Caco-2 (cell line): ENCODE results near the gene LBHD2. TPM values are rescaled to one million over a fixed set of nuclear protein-coding genes. Genes with fewer than 3 reads are reported as not detected.

ENCODE experiments used
- BruUV-seq: library from RNA; stranded (reverse); fragments of 400-500 nt; replicated peaks from 2 replicates; lab custom pipeline; 2021; lab: Mats Ljungman, UMichigan
- CTCF ChIA-PET: fragments of 300-600 bp; sonication (Branson Sonifier 250); formaldehyde crosslinking; loops from one replicate; lab custom pipeline; 2022; ENCODE audit warnings: antibody characterized with exemption; lab: Charles Lee
- POLR2A ChIA-PET: fragments of 300-600 bp; sonication (Branson Sonifier 250); formaldehyde crosslinking; loops from one replicate; lab custom pipeline; 2022; ENCODE audit warnings: antibody characterized with exemption; lab: Charles Lee
- DNase-seq, 2 experiments: peaks; one replicate each; pipeline versions ENCODE4 v3.0.0 to v3.0.0-alpha.2; 2020 to 2022
- H3K27me3 ChIP-seq: replicated peaks from 2 replicates; pipeline ENCODE4 v1.6.0; 2011; ENCODE audit warnings: low read length; ENCODE audit not compliant: control insufficient read depth, insufficient read depth
- H3K36me3 ChIP-seq: 2 replicates; pipeline ENCODE4 v1.5.1; 2011; ENCODE audit warnings: low read length; ENCODE audit not compliant: control insufficient read depth, insufficient read depth
- H3K4me1 ChIP-seq: fragments of 250-450 bp; sonication (Bioruptor Pico); 2 replicates; pipeline ENCODE4 v1.5.1; 2020; ENCODE audit warnings: mild to moderate bottlenecking
- H3K4me3 ChIP-seq: 2 replicates; pipeline ENCODE4 v1.5.1; 2011; ENCODE audit warnings: low read depth, mild to moderate bottlenecking, control low read depth, low read length
- H3K9me3 ChIP-seq: fragments of 250-450 bp; sonication (Bioruptor Pico); 2 replicates; pipeline ENCODE4 v1.5.1; 2020; ENCODE audit warnings: mild to moderate bottlenecking, moderate library complexity
- H3K27ac Mint-ChIP-seq: one replicate; pipeline ENCODE4 v1.8.0; 2022; ENCODE audit warnings: mixed read lengths; ENCODE audit not compliant: unreplicated experiment
- H3K27me3 Mint-ChIP-seq: one replicate; pipeline ENCODE4 v1.8.0; 2022; ENCODE audit warnings: mixed read lengths; ENCODE audit not compliant: insufficient read depth, unreplicated experiment
- H3K36me3 Mint-ChIP-seq: one replicate; pipeline ENCODE4 v1.8.0; 2022; ENCODE audit warnings: mild to moderate bottlenecking, mixed read lengths; ENCODE audit not compliant: insufficient read depth, unreplicated experiment
- H3K4me1 Mint-ChIP-seq: one replicate; pipeline ENCODE4 v1.8.0; 2022; ENCODE audit warnings: low read depth, mixed read lengths; ENCODE audit not compliant: unreplicated experiment
- H3K4me3 Mint-ChIP-seq: one replicate; pipeline ENCODE4 v1.8.0; 2022; ENCODE audit warnings: mild to moderate bottlenecking, moderate library complexity, mixed read lengths; ENCODE audit not compliant: unreplicated experiment
- H3K9me3 Mint-ChIP-seq: one replicate; pipeline ENCODE4 v1.8.0; 2022; ENCODE audit warnings: mixed read lengths; ENCODE audit not compliant: unreplicated experiment
- CTCF ChIP-seq, 2 experiments: fragments of 200-600 bp in 1 of 2; IDR thresholded peaks; 1 replicate in 1 of 2; 2 replicates in 1 of 2; pipeline versions ENCODE4 v1.5.1 to v1.8.0; 2011 to 2022; ENCODE audit warnings: antibody characterized with exemption in 1 of 2, control low read depth in 1 of 2, inconsistent platforms in 1 of 2, low read depth in 1 of 2, low read length in 1 of 2, mild to moderate bottlenecking in 1 of 2, moderate library complexity in 1 of 2; ENCODE audit not compliant: insufficient read depth in 1 of 2, severe bottlenecking in 1 of 2, unreplicated experiment in 1 of 2
- intact Hi-C: fragments of 100-400 bp; cut with micrococcal nuclease; formaldehyde crosslinking; loops from one replicate; pipeline ENCODE4 v1.10.0; 2022; ENCODE audit not compliant: unreplicated experiment
- total RNA-seq: library from RNA; stranded (reverse); gene quantifications from 2 replicates; pipeline ENCODE4 v1.2.3, GENCODE V29; 2022

Gene LBHD2
- total RNA-seq, 1 experiment from 2014 or later, result not detected

DNA sequence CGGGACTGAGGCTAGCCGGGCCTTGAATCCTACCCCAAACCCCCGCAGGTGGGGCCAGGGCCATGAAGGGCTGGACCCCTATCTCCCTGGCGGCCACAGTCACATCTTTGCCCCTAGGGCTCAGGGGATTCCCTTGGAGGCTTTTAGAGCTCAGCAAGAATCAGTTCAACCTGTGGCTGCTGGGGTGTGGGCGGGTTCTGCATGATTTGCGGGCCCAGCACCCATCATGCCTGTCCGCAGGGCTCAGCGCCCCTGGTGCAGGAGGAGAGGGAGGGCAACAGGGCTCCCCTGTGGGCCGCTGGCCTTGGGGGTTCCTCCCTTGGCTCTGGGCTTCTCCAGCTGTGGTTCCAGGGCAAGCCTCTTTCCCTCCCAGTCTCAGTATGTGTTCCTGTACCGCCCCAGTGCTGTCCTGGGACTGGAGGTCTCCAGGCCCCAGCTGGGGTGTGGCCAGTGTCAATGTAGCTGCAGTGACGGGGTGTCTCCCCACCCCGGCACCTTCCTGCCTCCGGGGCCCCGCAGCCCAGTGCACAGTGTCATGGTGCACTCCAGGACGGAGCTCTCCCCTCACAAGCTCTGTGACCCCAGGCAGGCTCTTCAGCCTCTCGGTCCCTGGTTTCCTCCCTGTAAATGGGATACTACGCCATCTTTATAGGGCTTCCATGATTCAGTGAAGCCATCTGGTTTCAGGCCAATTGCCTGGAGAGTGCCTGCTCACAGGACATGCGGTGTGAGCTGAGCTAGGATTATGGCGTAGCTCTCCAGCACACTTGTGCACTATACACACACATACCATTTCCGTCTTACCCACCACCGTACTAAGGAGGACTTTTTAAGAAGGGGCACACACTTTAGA, 9.9 kb upstream of the LBHD2 start:
- BruUV-seq, result no TSS peak
- Mint-ChIP-seq H3K9me3 (no peaks in the 10 kb centered on the region), H3K27ac (no peak overlapping the region), H3K27me3 (no peaks in the 10 kb centered on the region), H3K4me3 (no peak overlapping the region), H3K36me3 (no peaks in the 10 kb centered on the region), H3K4me1 (no peaks in the 10 kb centered on the region)
- Histone ChIP-seq H3K4me3 (no peak overlapping the region), H3K27me3 (no peaks in the 10 kb centered on the region), H3K4me1 (no peaks in the 10 kb centered on the region), H3K36me3 (no peaks in the 10 kb centered on the region), H3K9me3 (no peaks in the 10 kb centered on the region)
- POLR2A ChIA-PET, result no interaction called here
- no peak for TF ChIP-seq CTCF (IDR thresholded peaks at IDR 0.05; ENCODE audit: insufficient read depth in 1 of 2, low read depth in 1 of 2, low read length in 1 of 2, severe bottlenecking in 1 of 2, unreplicated experiment in 1 of 2)
- CTCF ChIA-PET, result interaction anchor here (0.5 to 1.1 kb wide), 3 partner anchors 31 to 207 kb away, joined by 3 to 8 read pairs (median 3); no protein-coding TSS in a partner anchor
- no peak for DNase-seq
- intact Hi-C loops, result loop anchor here (2.0 kb wide), 1 partner anchor 113 kb away; no protein-coding TSS in a partner anchor

DNA sequence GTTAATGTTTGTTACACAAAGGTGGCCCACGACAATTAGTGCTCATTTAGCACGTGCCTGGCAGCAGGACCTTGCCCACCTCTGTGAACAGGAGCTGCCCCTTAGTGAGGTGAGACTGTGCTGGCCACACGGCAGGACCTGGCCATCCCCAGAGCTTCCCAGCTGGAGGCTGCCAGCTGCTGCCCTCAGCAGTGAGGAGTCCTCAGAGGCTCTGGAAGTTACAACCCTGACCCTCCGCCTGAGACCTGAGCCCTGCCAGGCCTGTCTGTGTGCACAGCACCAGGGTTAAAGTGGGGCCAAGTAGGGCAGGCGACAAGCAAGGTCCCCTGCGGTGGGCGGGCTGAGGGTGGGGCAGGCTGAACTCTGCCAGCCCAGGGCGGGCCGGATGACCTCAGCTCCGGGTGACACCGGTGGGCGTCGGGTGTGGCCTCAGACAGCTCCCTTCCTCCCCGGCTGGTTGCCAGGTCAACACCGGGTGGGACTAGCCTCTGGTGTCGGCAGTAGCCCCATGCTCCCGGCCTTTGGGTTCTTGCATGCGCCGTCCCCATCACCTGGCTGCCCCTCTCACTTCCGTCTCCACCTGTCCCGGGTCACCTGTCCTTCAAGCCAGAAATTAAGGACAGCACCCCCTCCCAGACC, 9.2 kb upstream of the LBHD2 start:
- TF ChIP-seq CTCF (IDR thresholded peaks at IDR 0.05; ENCODE audit: insufficient read depth in 1 of 2, low read depth in 1 of 2, low read length in 1 of 2, severe bottlenecking in 1 of 2, unreplicated experiment in 1 of 2), result no peak
- DNase-seq, result no peak
- no peaks in the 10 kb centered on the region for H3K4me1 ChIP-seq
- no peak overlapping the region for H3K4me3 ChIP-seq
- ChIA-PET POLR2A (no interaction called here), CTCF (interaction anchor here (0.7 to 1.1 kb wide), 3 partner anchors 18 to 207 kb away, joined by 3 to 7 read pairs (median 6); no protein-coding TSS in a partner anchor)
- no peaks in the 10 kb centered on the region for H3K36me3 ChIP-seq
- intact Hi-C loops, result loop anchor here (2.0 kb wide), 1 partner anchor 112 kb away; no protein-coding TSS in a partner anchor
- no TSS peak for BruUV-seq
- H3K9me3 Mint-ChIP-seq, result no peaks in the 10 kb centered on the region
- H3K27me3 Mint-ChIP-seq, result no peaks in the 10 kb centered on the region
- H3K4me3 Mint-ChIP-seq, result no peak overlapping the region
- H3K36me3 Mint-ChIP-seq, result no peaks in the 10 kb centered on the region
- no peaks in the 10 kb centered on the region for H3K27me3 ChIP-seq
- no peak overlapping the region for H3K27ac Mint-ChIP-seq
- no peaks in the 10 kb centered on the region for H3K9me3 ChIP-seq
- no peaks in the 10 kb centered on the region for H3K4me1 Mint-ChIP-seq

GRCh38 chr14:103078420-103078749, 5.6 kb upstream of the LBHD2 start:
- CTCF ChIA-PET, result interaction anchor here (1.8 kb wide), 1 partner anchor 26 kb away, joined by 8 read pairs; no protein-coding TSS in a partner anchor
- no TSS peak for BruUV-seq
- peak; percentile 80 to 84 for TF ChIP-seq CTCF (IDR thresholded peaks at IDR 0.05; ENCODE audit: insufficient read depth in 1 of 2, low read depth in 1 of 2, low read length in 1 of 2, severe bottlenecking in 1 of 2, unreplicated experiment in 1 of 2)

More at GRCh38 chr14:103078420-103078749, 5.6 kb upstream of the LBHD2 start:
- H3K27me3 Mint-ChIP-seq, result no peaks in the 10 kb centered on the region
- no peak overlapping the region for H3K4me3 Mint-ChIP-seq
- POLR2A ChIA-PET, result no interaction called here
- peak; percentile 80 to 81 for DNase-seq
- Histone ChIP-seq H3K4me1 (no peaks in the 10 kb centered on the region), H3K27me3 (no peaks in the 10 kb centered on the region), H3K9me3 (no peaks in the 10 kb centered on the region), H3K4me3 (no peak overlapping the region), H3K36me3 (no peaks in the 10 kb centered on the region)
- no peaks in the 10 kb centered on the region for H3K36me3 Mint-ChIP-seq
- intact Hi-C loops, result loop anchor here (1.0 to 2.0 kb wide), 3 partner anchors 14 to 214 kb away; no protein-coding TSS in a partner anchor
- no peaks in the 10 kb centered on the region for H3K9me3 Mint-ChIP-seq
- no peak overlapping the region for H3K27ac Mint-ChIP-seq
- no peaks in the 10 kb centered on the region for H3K4me1 Mint-ChIP-seq
